K562 (cell line): Measurements from ENCODE around the gene MTERF4. TPM values are rescaled to one million over a fixed set of nuclear protein-coding genes. Genes with fewer than 3 reads are reported as not detected.

ENCODE experiments used
- ATAC-seq: fragments of 200-7000 bp; cut with Tn5 transposase; 3 replicates; pipeline ENCODE4 v1.9.1; 2020; ENCODE audit warnings: moderate library complexity
- BruUV-seq: library from RNA; stranded (reverse); fragments of 400-500 nt; replicated peaks from 2 replicates; lab custom pipeline; 2021; lab: Mats Ljungman, UMichigan
- CTCF ChIA-PET: fragments of 300-600 bp; formaldehyde crosslinking; extraction: SDS; loops from one replicate; lab custom pipeline; 2021; ENCODE audit warnings: low intra/inter-chr PET ratio; lab: Yijun Ruan, JAX
- POLR2A ChIA-PET: fragments of 300-600, 350-650 bp; sonication (Branson Sonifier 250); formaldehyde crosslinking; extraction: SDS; loops from one replicate; lab custom pipeline; 2021; ENCODE audit warnings: antibody characterized with exemption, inconsistent platforms; lab: Yijun Ruan, JAX
- DNase-seq, 4 experiments: peaks; one replicate each; pipeline versions ENCODE4 v3.0.0 to v3.0.0-alpha.2; 2011 to 2018; ENCODE audit warnings: low spot score in 3 of 4, mixed read lengths in 3 of 4; ENCODE audit errors: extremely low read depth in 1 of 4
- FAIRE-seq: peaks from 2 replicates; lab custom pipeline; 2011; peaks lifted over from hg19 to GRCh38; lab: Jason Lieb, UNC
- H2AFZ ChIP-seq: 2 replicates; pipeline ENCODE4 v1.6.0; 2011; ENCODE audit warnings: low read depth, low read length, control low read depth, inconsistent platforms
- H3K27ac ChIP-seq: fragments of 200-600 bp; 3 replicates; pipeline ENCODE4 v1.8.0; 2011; ENCODE audit warnings: low read depth, mild to moderate bottlenecking, control low read depth, inconsistent platforms, low read length, moderate library complexity, mixed read lengths; ENCODE audit errors: extremely low read depth
- H3K27me3 ChIP-seq, 2 experiments: fragments of 300-600 bp in 1 of 2; 2 replicates in 1 of 2; 3 replicates in 1 of 2; pipeline versions ENCODE4 v1.6.0 to v1.8.0; 2011; ENCODE audit warnings: inconsistent platforms in 2 of 2, low read length in 2 of 2, mild to moderate bottlenecking in 1 of 2, mixed read lengths in 1 of 2, moderate library complexity in 1 of 2; ENCODE audit not compliant: control insufficient read depth in 2 of 2, insufficient read depth in 2 of 2
- H3K36me3 ChIP-seq: fragments of 300-600 bp; 3 replicates; pipeline ENCODE4 v1.8.0; 2011; ENCODE audit warnings: mild to moderate bottlenecking, low read length, inconsistent platforms; ENCODE audit not compliant: control insufficient read depth, insufficient read depth
- H3K4me1 ChIP-seq, 2 experiments: fragments of 200-600 bp in 1 of 2; replicated peaks in 1 of 2; 2 replicates in 1 of 2; 3 replicates in 1 of 2; pipeline versions ENCODE4 v1.5.1 to v1.8.0; 2011; ENCODE audit warnings: inconsistent platforms in 2 of 2, low read length in 2 of 2, mild to moderate bottlenecking in 1 of 2, mixed read lengths in 1 of 2, moderate library complexity in 1 of 2; ENCODE audit not compliant: control insufficient read depth in 2 of 2, insufficient read depth in 2 of 2
- H3K4me2 ChIP-seq: 2 replicates; pipeline ENCODE4 v1.6.1; 2011; ENCODE audit warnings: low read length, control low read depth, inconsistent platforms, mixed read lengths; ENCODE audit not compliant: insufficient read depth
- H3K4me3 ChIP-seq: fragments of 200-600 bp; sonication (generic), shearing (Covaris generic); 2 replicates; pipeline ENCODE4 v1.5.1; 2016; ENCODE audit warnings: control low read depth, inconsistent platforms
- H3K79me2 ChIP-seq: fragments of 200-600 bp; 3 replicates; pipeline ENCODE4 v1.8.0; 2011; ENCODE audit warnings: low read length, inconsistent platforms; ENCODE audit not compliant: control insufficient read depth, insufficient read depth
- H3K9ac ChIP-seq, 2 experiments: 2 replicates each; pipeline versions ENCODE4 v1.6.0 to v1.6.1; 2011; ENCODE audit warnings: low read depth in 2 of 2, low read length in 2 of 2, control low read depth in 1 of 2, inconsistent platforms in 1 of 2, mild to moderate bottlenecking in 1 of 2, mixed read lengths in 1 of 2; ENCODE audit not compliant: insufficient read depth in 1 of 2
- H3K9me1 ChIP-seq: one replicate; pipeline ENCODE4 v1.6.0; 2011; ENCODE audit warnings: inconsistent platforms, mild to moderate bottlenecking, low read length, moderate library complexity; ENCODE audit not compliant: control insufficient read depth, insufficient read depth
- H3K9me3 ChIP-seq: replicated peaks from 2 replicates; pipeline ENCODE4 v1.5.1; 2011; ENCODE audit warnings: low read depth, low read length, inconsistent platforms; ENCODE audit not compliant: control insufficient read depth, insufficient read depth
- H4K20me1 ChIP-seq: replicated peaks from 2 replicates; pipeline ENCODE4 v1.6.1; 2011; ENCODE audit warnings: low read length, inconsistent platforms, mixed read lengths; ENCODE audit not compliant: control insufficient read depth, insufficient read depth
- ATF6 ChIP-seq: sonication (generic); formaldehyde crosslinking; IDR thresholded peaks from 2 replicates; pipeline ENCODE4 v1.4.0; 2020; ENCODE audit warnings: mild to moderate bottlenecking, missing genetic modification reagents
- BHLHE40 ChIP-seq: IDR thresholded peaks from 2 replicates; pipeline ENCODE4 v1.6.1; 2011; ENCODE audit warnings: low read length, improper control_type of control experiment
- GMEB1 ChIP-seq: fragments of 250-450 bp; sonication (Bioruptor Pico); IDR thresholded peaks from 2 replicates; pipeline ENCODE4 v1.4.0; 2020; ENCODE audit warnings: mild to moderate bottlenecking
- MLX ChIP-seq, 2 experiments: fragments of 450-650 bp in 1 of 2; sonication (generic) in 1 of 2; formaldehyde crosslinking; conservative IDR thresholded peaks; 2 replicates each; pipeline versions ENCODE4 v1.4.0 to v1.8.1; 2020 to 2022; ENCODE audit warnings: mild to moderate bottlenecking in 1 of 2, missing genetic modification reagents in 1 of 2
- OTX1 ChIP-seq: fragments of 450-650 bp; formaldehyde crosslinking; IDR thresholded peaks from 2 replicates; pipeline ENCODE4 v1.4.0; 2022; ENCODE audit warnings: mild to moderate bottlenecking
- PRPF4 ChIP-seq: fragments of 200-400 bp; formaldehyde crosslinking; IDR thresholded peaks from one replicate; pipeline ENCODE4 v1.6.1; 2017; ENCODE audit warnings: low read length, low read depth, mild to moderate bottlenecking; ENCODE audit not compliant: insufficient read depth, poor library complexity, severe bottlenecking
- RAD51 ChIP-seq: fragments of 450-650 bp; IDR thresholded peaks from 2 replicates; pipeline ENCODE4 v1.7.1; 2016; ENCODE audit warnings: low read depth, mild to moderate bottlenecking, borderline replicate concordance
- SNAPC5 ChIP-seq: fragments of 250-450 bp; sonication (Bioruptor Pico); IDR thresholded peaks from 2 replicates; pipeline ENCODE4 v1.8.0; 2021; ENCODE audit warnings: moderate library complexity, mild to moderate bottlenecking, inconsistent platforms
- TCF7 ChIP-seq: sonication (generic); IDR thresholded peaks from 2 replicates; pipeline ENCODE4 v1.6.1; 2016; ENCODE audit warnings: antibody characterized with exemption, borderline replicate concordance
- U2AF2 ChIP-seq: fragments of 200-400 bp; formaldehyde crosslinking; optimal IDR thresholded peaks from 2 replicates; pipeline ENCODE3; 2017; ENCODE audit warnings: low read depth, mild to moderate bottlenecking, low read length
- ZNF174 ChIP-seq: fragments of 250-450 bp; sonication (Bioruptor Pico); IDR thresholded peaks from 2 replicates; pipeline ENCODE4 v1.4.0; 2020; ENCODE audit warnings: mild to moderate bottlenecking
- ZNF444 ChIP-seq: fragments of 250-450 bp; sonication (Bioruptor Pico); IDR thresholded peaks from 2 replicates; pipeline ENCODE4 v1.4.0; 2020; ENCODE audit warnings: mild to moderate bottlenecking, moderate library complexity
- ZNF76 ChIP-seq: fragments of 250-450 bp; sonication (Bioruptor Pico); IDR thresholded peaks from 2 replicates; pipeline ENCODE4 v1.4.0; 2020; ENCODE audit warnings: mild to moderate bottlenecking, moderate library complexity, borderline replicate concordance
- WGBS: fragments of 100-300 bp; shearing (Covaris generic); methylation state at CpG from one replicate; pipeline ENCODE4 v1.1.6; 2016; ENCODE audit warnings: low coverage, mixed read lengths; ENCODE audit not compliant: insufficient coverage; ENCODE audit errors: missing lambda C conversion rate; 5-methylcytosine and 5-hydroxymethylcytosine counted together
- in situ Hi-C: fragments of 300-500 bp; cut with MboI; formaldehyde crosslinking; loops from 4 replicates; pipeline ENCODE4 v1.15.0; 2018; ENCODE audit warnings: inconsistent platforms, mixed read lengths
- intact Hi-C: fragments of 100-400 bp; cut with micrococcal nuclease; formaldehyde crosslinking; loops from 2 replicates; pipeline ENCODE4 v1.14.2; 2022
- polyA plus RNA-seq, 8 experiments: library from polyadenylated mRNA; depleted of rRNA in 4 of 8; stranded (reverse) in 5 of 8; unstranded in 3 of 8; fragments of >200 nt; fragmentation: Nextera tagmentation in 2 of 8; fragmentation: Illumina TruSeq in 1 of 8; extraction: Ambion mirVana in 2 of 8; extraction: Trizol in 1 of 8; gene quantifications; 2 replicates each; pipeline versions ENCODE4 v1.2.1 to v1.2.3, GENCODE V29; 2011 to 2014; ENCODE audit warnings: inconsistent platforms in 1 of 8, missing spikeins in 1 of 8
- total RNA-seq, 7 experiments: library from RNA; depleted of rRNA in 6 of 7; stranded (reverse); fragments of >200 nt in 6 of 7; fragmentation: Illumina TruSeq in 2 of 7; extraction: Trizol in 2 of 7; gene quantifications; 2 replicates each; pipeline versions ENCODE4 v1.2.1 to v1.2.3, GENCODE V29; 2011 to 2021; ENCODE audit warnings: low replicate concordance in 1 of 7

Gene MTERF4
- total and polyA plus RNA-seq, 9 of the 15 experiments (the other 6 are each of a cell fraction or from before 2014, with no cell fraction given): 15.3 to 29.6 (median 21.2) TPM

- Histone ChIP-seq H3K9ac (no peak overlapping the region), H3K79me2 (no peaks in the 10 kb centered on the region), H3K9me3 (no peaks in the 10 kb centered on the region), H2AFZ (no peak overlapping the region), H3K36me3 (no peaks in the 10 kb centered on the region), H3K4me3 (no peak overlapping the region), H3K27ac (no peak overlapping the region), H4K20me1 (0 out of 2 replicates have a peak, but pooled peaks cover 6% of the 10 kb centered on the region), H3K27me3 (peaks cover 13 to 84% of the 10 kb centered on the region in 2 experiments; a peak in 3 of 5 replicates), H3K4me1 (peaks cover 0 to 34% of the 10 kb centered on the region in 2 experiments; a peak in 2 of 5 replicates), H3K9me1 (no peaks in the 10 kb centered on the region), H3K4me2 (no peak overlapping the region)
- CTCF ChIA-PET: no interaction called here
- BruUV-seq: no TSS peak
- DNase-seq: no peak
- no peak for TF ChIP-seq BHLHE40
- no peak for TF ChIP-seq ATF6 (CRISPR knock-in tag)
- no peak for TF ChIP-seq MLX (CRISPR knock-in tag; conservative IDR thresholded peaks at IDR 0.05)
- TF ChIP-seq TCF7: no peak
- TF ChIP-seq OTX1 (CRISPR knock-in tag): no peak
- no peak for TF ChIP-seq SNAPC5 (CRISPR knock-in tag)
- no peak for TF ChIP-seq PRPF4
- no peak for TF ChIP-seq ZNF174 (CRISPR knock-in tag)
- TF ChIP-seq ZNF76 (CRISPR knock-in tag): no peak
- no peak for TF ChIP-seq RAD51
- TF ChIP-seq GMEB1 (CRISPR knock-in tag): no peak
- TF ChIP-seq ZNF444: no peak
- no peak for TF ChIP-seq U2AF2
- WGBS: 3% methylated on average over 14 of the region's 21 CpGs
- no peak for FAIRE-seq
- intact Hi-C loops (no loop called here), in situ Hi-C loops (no loop called here)
- ATAC-seq: no peak
- POLR2A ChIA-PET: interaction anchor here (0.6 to 1.1 kb wide), 4 partner anchors 11 to 150 kb away, joined by 3 to 5 read pairs (median 3); no protein-coding TSS in a partner anchor
These were observed 34.5 kb downstream of the MTERF4 start for GRCh38 chr2:241067501-241068135.
